Measurements from ENCODE around the gene P2RX5.

DNA sequence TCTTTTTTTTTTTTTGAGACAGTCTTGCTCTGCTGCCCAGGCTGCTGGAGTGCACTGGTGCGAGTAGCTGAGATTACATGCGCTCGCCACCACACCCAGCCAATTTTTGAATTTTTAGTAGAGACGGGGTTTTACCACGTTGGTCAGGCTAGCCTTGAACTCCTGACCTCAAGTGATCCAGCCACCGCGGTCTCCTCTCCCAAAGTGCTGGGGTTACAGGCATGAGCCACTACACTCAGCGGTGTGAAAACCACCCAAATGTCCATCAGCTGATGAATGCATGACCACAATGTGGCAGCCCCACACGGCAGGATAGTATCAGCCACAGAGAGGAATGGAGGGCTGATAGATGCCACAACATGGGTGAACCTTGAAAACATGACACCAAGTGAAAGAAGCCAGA is 2.1 kb downstream of the P2RX5 start:
- TF ChIP-seq, protein P1, sequence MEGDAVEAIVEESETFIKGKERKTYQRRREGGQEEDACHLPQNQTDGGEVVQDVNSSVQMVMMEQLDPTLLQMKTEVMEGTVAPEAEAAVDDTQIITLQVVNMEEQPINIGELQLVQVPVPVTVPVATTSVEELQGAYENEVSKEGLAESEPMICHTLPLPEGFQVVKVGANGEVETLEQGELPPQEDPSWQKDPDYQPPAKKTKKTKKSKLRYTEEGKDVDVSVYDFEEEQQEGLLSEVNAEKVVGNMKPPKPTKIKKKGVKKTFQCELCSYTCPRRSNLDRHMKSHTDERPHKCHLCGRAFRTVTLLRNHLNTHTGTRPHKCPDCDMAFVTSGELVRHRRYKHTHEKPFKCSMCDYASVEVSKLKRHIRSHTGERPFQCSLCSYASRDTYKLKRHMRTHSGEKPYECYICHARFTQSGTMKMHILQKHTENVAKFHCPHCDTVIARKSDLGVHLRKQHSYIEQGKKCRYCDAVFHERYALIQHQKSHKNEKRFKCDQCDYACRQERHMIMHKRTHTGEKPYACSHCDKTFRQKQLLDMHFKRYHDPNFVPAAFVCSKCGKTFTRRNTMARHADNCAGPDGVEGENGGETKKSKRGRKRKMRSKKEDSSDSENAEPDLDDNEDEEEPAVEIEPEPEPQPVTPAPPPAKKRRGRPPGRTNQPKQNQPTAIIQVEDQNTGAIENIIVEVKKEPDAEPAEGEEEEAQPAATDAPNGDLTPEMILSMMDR (IDR thresholded peaks at IDR 0.05 in 8 of 11, conservative IDR thresholded peaks at IDR 0.05 in 3 of 11), result no peak
- no peak for TF ChIP-seq POLR2A (IDR thresholded peaks at IDR 0.05)

All from spleen (tissue), 7 donors.